ENCODE data around the gene HS3ST5. TPM values are rescaled to one million over a fixed set of nuclear protein-coding genes. Genes with fewer than 3 reads are reported as not detected.
A peak's percentile ranks its signal among the peaks of the same experiment; 100 is the strongest.
"Not testable (repeated sequence)": the region's sequence is repeated elsewhere in the genome, so short reads cannot be mapped to it uniquely, and the experiment has no call there.

The HS3ST5 gene
- total and polyA plus RNA-seq, 2 experiments from 2014 or later: 2.4 to 4.1 TPM

DNA sequence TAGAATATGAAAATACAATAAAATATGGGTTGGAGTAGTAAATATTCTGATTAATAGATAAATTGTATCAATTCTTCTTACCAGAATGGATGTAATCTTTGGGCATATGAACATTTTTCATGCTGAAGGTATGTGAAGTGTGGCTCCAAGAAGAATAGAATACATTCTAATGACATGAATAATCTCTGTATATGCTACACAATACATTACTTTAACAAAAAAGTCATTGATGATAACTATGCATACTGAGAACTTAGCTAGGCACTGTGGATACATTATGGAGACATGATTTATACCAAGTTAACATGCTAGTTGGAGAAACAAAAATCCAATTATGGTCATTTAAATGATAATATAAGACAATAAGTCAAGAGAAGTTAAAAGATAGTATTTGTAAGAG is 309.2 kb downstream of the HS3ST5 start:
- Histone ChIP-seq H3K27ac (no peak overlapping the region), H3K4me1 (ENCODE audit: low read depth) (peaks cover 20% of the 10 kb centered on the region), H3K9me3 (ENCODE audit: low read depth) (no peaks in the 10 kb centered on the region), H3K4me3 (no peak overlapping the region), H3K36me3 (no peaks in the 10 kb centered on the region), H3K27me3 (no peaks in the 10 kb centered on the region)
- no peak for DNase-seq (ENCODE audit: low read depth in 1 of 2, low spot score in 1 of 2)
- TF ChIP-seq, protein P1, sequence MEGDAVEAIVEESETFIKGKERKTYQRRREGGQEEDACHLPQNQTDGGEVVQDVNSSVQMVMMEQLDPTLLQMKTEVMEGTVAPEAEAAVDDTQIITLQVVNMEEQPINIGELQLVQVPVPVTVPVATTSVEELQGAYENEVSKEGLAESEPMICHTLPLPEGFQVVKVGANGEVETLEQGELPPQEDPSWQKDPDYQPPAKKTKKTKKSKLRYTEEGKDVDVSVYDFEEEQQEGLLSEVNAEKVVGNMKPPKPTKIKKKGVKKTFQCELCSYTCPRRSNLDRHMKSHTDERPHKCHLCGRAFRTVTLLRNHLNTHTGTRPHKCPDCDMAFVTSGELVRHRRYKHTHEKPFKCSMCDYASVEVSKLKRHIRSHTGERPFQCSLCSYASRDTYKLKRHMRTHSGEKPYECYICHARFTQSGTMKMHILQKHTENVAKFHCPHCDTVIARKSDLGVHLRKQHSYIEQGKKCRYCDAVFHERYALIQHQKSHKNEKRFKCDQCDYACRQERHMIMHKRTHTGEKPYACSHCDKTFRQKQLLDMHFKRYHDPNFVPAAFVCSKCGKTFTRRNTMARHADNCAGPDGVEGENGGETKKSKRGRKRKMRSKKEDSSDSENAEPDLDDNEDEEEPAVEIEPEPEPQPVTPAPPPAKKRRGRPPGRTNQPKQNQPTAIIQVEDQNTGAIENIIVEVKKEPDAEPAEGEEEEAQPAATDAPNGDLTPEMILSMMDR (IDR thresholded peaks at IDR 0.05; ENCODE audit: low read depth, low read length): no peak

DNA sequence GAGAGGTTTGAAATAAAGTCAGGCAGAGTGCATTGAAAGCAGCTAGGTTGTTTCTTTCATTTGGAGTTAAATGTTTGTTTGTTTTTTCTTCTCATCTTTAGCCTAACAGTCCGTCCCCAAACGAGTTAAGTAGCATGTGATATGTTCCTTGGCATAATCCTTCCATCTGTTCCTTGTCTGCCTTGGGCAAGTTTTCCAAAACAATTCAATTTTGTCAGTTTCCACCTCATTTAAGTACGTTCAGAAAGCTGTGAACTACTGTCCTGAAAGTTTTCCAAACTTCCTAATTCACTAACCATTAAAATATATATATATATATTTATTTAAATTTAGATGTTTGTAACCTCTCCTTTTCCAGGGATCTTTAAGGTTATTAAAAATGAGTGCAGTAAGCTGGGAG is 310.1 kb downstream of the HS3ST5 start:
- Histone ChIP-seq H3K4me1 (ENCODE audit: low read depth) (peaks cover 20% of the 10 kb centered on the region), H3K27ac (no peak overlapping the region), H3K27me3 (no peaks in the 10 kb centered on the region), H3K4me3 (no peak overlapping the region), H3K9me3 (ENCODE audit: low read depth) (no peaks in the 10 kb centered on the region), H3K36me3 (no peaks in the 10 kb centered on the region)
- TF ChIP-seq, protein P1 (IDR thresholded peaks at IDR 0.05; ENCODE audit: low read depth, low read length): no peak
- no peak for DNase-seq (ENCODE audit: low read depth in 1 of 2, low spot score in 1 of 2)

- Histone ChIP-seq H3K27me3 (no peaks in the 10 kb centered on the region), H3K4me1 (ENCODE audit: low read depth) (peaks cover 20% of the 10 kb centered on the region), H3K36me3 (no peaks in the 10 kb centered on the region), H3K27ac (peak overlapping the region; percentile 72), H3K4me3 (no peak overlapping the region), H3K9me3 (ENCODE audit: low read depth) (no peaks in the 10 kb centered on the region)
- TF ChIP-seq, protein P1 (IDR thresholded peaks at IDR 0.05; ENCODE audit: low read depth, low read length): no peak
- DNase-seq (ENCODE audit: low read depth in 1 of 2, low spot score in 1 of 2): peak in 1 of 2 donors; percentile 44
Measured at GRCh38 chr6:114030767-114031166, 312.1 kb downstream of the HS3ST5 start.

- Histone ChIP-seq H3K27ac (no peak overlapping the region), H3K36me3 (no peaks in the 10 kb centered on the region), H3K27me3 (no peaks in the 10 kb centered on the region), H3K4me1 (ENCODE audit: low read depth) (no peaks in the 10 kb centered on the region), H3K9me3 (ENCODE audit: low read depth) (no peaks in the 10 kb centered on the region), H3K4me3 (no peak overlapping the region)
- DNase-seq (ENCODE audit: low read depth in 1 of 2, low spot score in 1 of 2): no peak
- TF ChIP-seq, protein P1 (IDR thresholded peaks at IDR 0.05; ENCODE audit: low read depth, low read length): no peak
Measured at GRCh38 chr6:114024746-114025145, 318.1 kb downstream of the HS3ST5 start.

- no peak for DNase-seq (ENCODE audit: low read depth in 1 of 2, low spot score in 1 of 2)
- H3K27me3 ChIP-seq: no peaks in the 10 kb centered on the region
- no peaks in the 10 kb centered on the region for H3K36me3 ChIP-seq
- no peaks in the 10 kb centered on the region for H3K9me3 ChIP-seq (ENCODE audit: low read depth)
- peaks cover 4% of the 10 kb centered on the region for H3K4me1 ChIP-seq (ENCODE audit: low read depth)
- H3K4me3 ChIP-seq: no peak overlapping the region
- TF ChIP-seq, protein P1 (IDR thresholded peaks at IDR 0.05; ENCODE audit: low read depth, low read length): no peak
- no peak overlapping the region for H3K27ac ChIP-seq
Measured at GRCh38 chr6:114020196-114020595, 322.6 kb downstream of the HS3ST5 start.

GRCh38 chr6:114017146-114017545 is 325.7 kb downstream of the HS3ST5 start:
- H3K27ac ChIP-seq; H3K4me1 ChIP-seq (ENCODE audit: low read depth); H3K36me3 ChIP-seq; H3K27me3 ChIP-seq; H3K9me3 ChIP-seq (ENCODE audit: low read depth); DNase-seq (ENCODE audit: low read depth in 1 of 2, low spot score in 1 of 2); H3K4me3 ChIP-seq: not testable (repeated sequence)

- H3K9me3 ChIP-seq (ENCODE audit: low read depth); DNase-seq (ENCODE audit: low read depth in 1 of 2, low spot score in 1 of 2); H3K4me3 ChIP-seq; H3K27me3 ChIP-seq; H3K27ac ChIP-seq; H3K36me3 ChIP-seq: not testable (repeated sequence)
- peaks cover 25% of the 10 kb centered on the region for H3K4me1 ChIP-seq (ENCODE audit: low read depth)
Measured at GRCh38 chr6:114014106-114014505, 328.7 kb downstream of the HS3ST5 start.

- not testable (repeated sequence) for H3K36me3 ChIP-seq; H3K4me3 ChIP-seq; H3K9me3 ChIP-seq (ENCODE audit: low read depth); H3K27me3 ChIP-seq
- Histone ChIP-seq H3K27ac (peak overlapping the region; percentile 91), H3K4me1 (ENCODE audit: low read depth) (peaks cover 33% of the 10 kb centered on the region)
- peak in 1 of 2 donors; percentile 55 for DNase-seq (ENCODE audit: low read depth in 1 of 2, low spot score in 1 of 2)
Measured at GRCh38 chr6:114011486-114011885, 331.3 kb downstream of the HS3ST5 start.

Data from cardiac muscle cell (in vitro differentiated cells and primary cell).